Neutrophil (primary cell): ENCODE results near the gene TRIM61.
"Not testable (repeated sequence)": the region's sequence is repeated elsewhere in the genome, so short reads cannot be mapped to it uniquely, and the experiment has no call there.

Source experiments
- H3K27ac ChIP-seq: fragments of 200-600 bp; sonication (generic); 2 replicates; pipeline ENCODE4 v1.5.1; 2016; ENCODE audit warnings: mild to moderate bottlenecking, moderate library complexity
- H3K27me3 ChIP-seq: fragments of 200-600 bp; sonication (generic); 2 replicates; pipeline ENCODE4 v1.6.0; 2016; ENCODE audit warnings: mild to moderate bottlenecking
- H3K36me3 ChIP-seq: fragments of 200-600 bp; sonication (generic); 2 replicates; pipeline ENCODE4 v1.5.1; 2017
- H3K4me1 ChIP-seq, 2 experiments: fragments of 200-600 bp in 1 of 2; sonication (generic) in 1 of 2; 1 replicate in 1 of 2; 2 replicates in 1 of 2; pipeline versions ENCODE4 v1.5.1 to v1.6.1; 2013 to 2016; ENCODE audit warnings: low read depth in 1 of 2, low read length in 1 of 2, mild to moderate bottlenecking in 1 of 2, moderate library complexity in 1 of 2; ENCODE audit not compliant: control insufficient read depth in 1 of 2, insufficient read depth in 1 of 2
- H3K4me3 ChIP-seq, 2 experiments: fragments of 200-600 bp in 1 of 2; sonication (generic) in 1 of 2; 1 replicate in 1 of 2; 2 replicates in 1 of 2; pipeline ENCODE4 v1.5.1; 2013 to 2016; ENCODE audit warnings: low read depth in 1 of 2, low read length in 1 of 2, mild to moderate bottlenecking in 1 of 2, moderate library complexity in 1 of 2
- H3K9me3 ChIP-seq: fragments of 200-600 bp; sonication (generic); 2 replicates; pipeline ENCODE4 v1.5.1; 2016
- CTCF ChIP-seq: fragments of 200-600 bp; sonication (generic); IDR thresholded peaks from 2 replicates; pipeline ENCODE4 v1.5.1; 2016; ENCODE audit warnings: antibody characterized with exemption

TRIM61 gene

GRCh38 chr4:164937576-164938270, 39.7 kb downstream of the TRIM61 start:
- TF ChIP-seq CTCF, result no peak
- H3K4me3 ChIP-seq, result no peak overlapping the region
- no peak overlapping the region for H3K27ac ChIP-seq
- no peaks in the 10 kb centered on the region for H3K4me1 ChIP-seq
- H3K9me3 ChIP-seq, result no peaks in the 10 kb centered on the region
- no peaks in the 10 kb centered on the region for H3K27me3 ChIP-seq
- no peaks in the 10 kb centered on the region for H3K36me3 ChIP-seq

GRCh38 chr4:164935865-164936606, 41.4 kb downstream of the TRIM61 start:
- not testable (repeated sequence) for H3K36me3 ChIP-seq, H3K27ac ChIP-seq, H3K9me3 ChIP-seq, H3K4me1 ChIP-seq, H3K4me3 ChIP-seq, H3K27me3 ChIP-seq

- H3K9me3 ChIP-seq, result no peaks in the 10 kb centered on the region
- no peaks in the 10 kb centered on the region for H3K4me1 ChIP-seq
- no peak overlapping the region for H3K4me3 ChIP-seq
- H3K36me3 ChIP-seq, result no peaks in the 10 kb centered on the region
- TF ChIP-seq CTCF, result no peak
- H3K27me3 ChIP-seq, result no peaks in the 10 kb centered on the region
- no peak overlapping the region for H3K27ac ChIP-seq
These were observed 42.1 kb downstream of the TRIM61 start for GRCh38 chr4:164935363-164935762.

GRCh38 chr4:164933244-164933643, 44.2 kb downstream of the TRIM61 start:
- H3K27ac ChIP-seq, result no peak overlapping the region
- H3K9me3 ChIP-seq, result no peaks in the 10 kb centered on the region
- H3K4me3 ChIP-seq, result no peak overlapping the region
- no peaks in the 10 kb centered on the region for H3K4me1 ChIP-seq
- no peaks in the 10 kb centered on the region for H3K36me3 ChIP-seq
- TF ChIP-seq CTCF, result no peak
- no peaks in the 10 kb centered on the region for H3K27me3 ChIP-seq

- Histone ChIP-seq H3K4me3 (no peak overlapping the region), H3K27ac (no peak overlapping the region), H3K27me3 (no peaks in the 10 kb centered on the region), H3K4me1 (no peaks in the 10 kb centered on the region), H3K36me3 (no peaks in the 10 kb centered on the region), H3K9me3 (no peaks in the 10 kb centered on the region)
- TF ChIP-seq CTCF, result no peak
These were observed 45.7 kb downstream of the TRIM61 start for GRCh38 chr4:164931551-164932324.

- Histone ChIP-seq H3K9me3 (no peaks in the 10 kb centered on the region), H3K4me3 (no peak overlapping the region), H3K36me3 (no peaks in the 10 kb centered on the region), H3K4me1 (no peaks in the 10 kb centered on the region), H3K27me3 (no peaks in the 10 kb centered on the region), H3K27ac (no peak overlapping the region)
- no peak for TF ChIP-seq CTCF
These were observed 46.8 kb downstream of the TRIM61 start for GRCh38 chr4:164930647-164931046.

- not testable (repeated sequence) for H3K27ac ChIP-seq, H3K4me1 ChIP-seq, H3K4me3 ChIP-seq, H3K9me3 ChIP-seq, H3K36me3 ChIP-seq, H3K27me3 ChIP-seq
These were observed 50.4 kb downstream of the TRIM61 start for GRCh38 chr4:164927101-164927500.
